ENCODE data around the gene STXBP3.

The STXBP3 gene

DNA sequence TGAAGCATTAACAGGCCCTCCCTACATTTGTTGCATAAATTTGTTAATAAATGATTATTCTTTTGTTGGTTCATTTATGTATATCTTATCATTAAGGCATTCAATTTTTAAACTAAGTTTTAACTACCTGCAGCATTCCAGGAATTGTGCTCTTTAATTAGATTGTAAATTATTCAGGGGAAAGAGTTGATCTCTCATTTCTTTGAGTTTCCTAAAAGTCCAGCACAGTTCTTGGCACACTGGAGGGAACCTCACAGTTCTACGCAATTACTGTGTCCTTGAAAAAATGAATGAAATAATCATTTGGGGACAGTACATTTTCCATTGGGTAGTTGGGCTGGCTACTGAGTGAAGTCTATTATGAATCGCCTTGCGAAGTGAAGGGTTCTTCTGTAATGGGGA lies 493 bp upstream of the STXBP3 start:
- no peak overlapping the region for H3K9ac ChIP-seq (ENCODE audit: low read length)
- no peaks in the 10 kb centered on the region for H3K79me2 ChIP-seq (ENCODE audit: control insufficient read depth, insufficient read depth, low read length)
- no peak overlapping the region for H2AK5ac ChIP-seq (ENCODE audit: low read length)
- H2BK15ac ChIP-seq (replicated peaks; ENCODE audit: low read depth): no peak overlapping the region
- WGBS (ENCODE audit: extremely low coverage, insufficient coverage, low lambda C conversion rate): no CpG with 5 or more reads among the region's 3 CpGs
- peaks cover 2% of the 10 kb centered on the region for H3K79me1 ChIP-seq (ENCODE audit: low read length)
- H3K4me3 ChIP-seq (ENCODE audit: low read length): no peak overlapping the region
- no peak overlapping the region for H4K5ac ChIP-seq (ENCODE audit: low read length)
- no peak overlapping the region for H3K4ac ChIP-seq (ENCODE audit: low read depth, low read length)
- H3K4me1 ChIP-seq (ENCODE audit: control insufficient read depth, low read depth, low read length): no peaks in the 10 kb centered on the region
- H2BK120ac ChIP-seq (ENCODE audit: low read depth, low read length): no peak overlapping the region
- no peak overlapping the region for H4K8ac ChIP-seq (ENCODE audit: low read depth, low read length)
- H3K27ac ChIP-seq (ENCODE audit: low read depth, low read length): no peak overlapping the region
- no peaks in the 10 kb centered on the region for H3K36me3 ChIP-seq (ENCODE audit: control insufficient read depth, insufficient read depth, low read length)
- no peak overlapping the region for H3K23ac ChIP-seq (ENCODE audit: low read length)
- H3K27me3 ChIP-seq (ENCODE audit: insufficient read depth, low read length, poor library complexity): no peaks in the 10 kb centered on the region
- DNase-seq: no peak
- H2BK5ac ChIP-seq (ENCODE audit: low read length): no peak overlapping the region
- H3K56ac ChIP-seq (ENCODE audit: low read length): peak overlapping the region; percentile 74
- no peak overlapping the region for H3K18ac ChIP-seq (ENCODE audit: low read length)
- H3K4me2 ChIP-seq (ENCODE audit: low read length): no peak overlapping the region

DNA sequence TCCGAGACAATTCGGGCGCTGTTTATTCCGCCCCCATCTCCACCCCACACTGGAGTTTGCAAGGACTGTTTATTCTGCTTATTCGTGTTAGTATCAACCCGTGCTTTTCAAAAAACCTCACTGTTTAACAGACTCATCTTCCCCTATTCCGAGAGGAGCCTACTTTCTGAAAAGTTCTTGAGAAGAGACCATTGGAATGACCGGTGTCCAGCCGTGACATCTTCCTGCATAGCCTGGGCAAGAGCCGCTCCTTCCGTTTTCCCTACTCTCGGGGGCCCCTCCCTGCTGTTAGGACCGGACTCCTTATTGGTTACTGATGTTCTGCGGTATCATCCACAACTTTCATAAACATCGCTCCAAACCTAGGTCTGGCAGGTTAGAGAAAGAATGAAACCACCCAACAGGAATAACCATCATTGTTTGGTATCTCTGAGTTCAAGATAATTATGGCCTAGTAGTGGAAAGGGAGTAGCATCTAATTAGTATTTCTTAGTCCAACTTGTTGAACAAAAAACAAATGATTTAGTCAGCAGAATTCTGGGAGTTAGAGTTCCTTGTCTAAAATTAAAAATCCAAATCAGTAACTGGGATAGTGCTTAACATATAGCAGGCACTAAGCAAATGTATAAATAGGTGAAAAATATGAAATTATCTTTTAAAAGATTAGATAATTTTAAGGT lies 837 bp downstream of the STXBP3 start:
- Histone ChIP-seq H3K27me3 (ENCODE audit: insufficient read depth, low read length, poor library complexity) (no peaks in the 10 kb centered on the region), H2BK5ac (ENCODE audit: low read length) (peak overlapping the region; percentile 32), H2BK120ac (ENCODE audit: low read depth, low read length) (no peak overlapping the region), H3K4me1 (ENCODE audit: control insufficient read depth, low read depth, low read length) (no peaks in the 10 kb centered on the region), H3K18ac (ENCODE audit: low read length) (peak overlapping the region; percentile 62), H4K5ac (ENCODE audit: low read length) (no peak overlapping the region), H3K9ac (ENCODE audit: low read length) (peak overlapping the region; percentile 88), H3K4ac (ENCODE audit: low read depth, low read length) (no peak overlapping the region), H2AK5ac (ENCODE audit: low read length) (no peak overlapping the region), H4K8ac (ENCODE audit: low read depth, low read length) (no peak overlapping the region), H2BK15ac (replicated peaks; ENCODE audit: low read depth) (no peak overlapping the region), H3K36me3 (ENCODE audit: control insufficient read depth, insufficient read depth, low read length) (no peaks in the 10 kb centered on the region), H3K27ac (ENCODE audit: low read depth, low read length) (peak overlapping the region; percentile 65), H3K23ac (ENCODE audit: low read length) (peak overlapping the region; percentile 11), H3K4me2 (ENCODE audit: low read length) (peak overlapping the region; percentile 83), H3K56ac (ENCODE audit: low read length) (peak overlapping the region; percentile 95), H3K79me2 (ENCODE audit: control insufficient read depth, insufficient read depth, low read length) (no peaks in the 10 kb centered on the region), H3K79me1 (ENCODE audit: low read length) (peaks cover 2% of the 10 kb centered on the region), H3K4me3 (ENCODE audit: low read length) (peak overlapping the region; percentile 88)
- WGBS (ENCODE audit: extremely low coverage, insufficient coverage, low lambda C conversion rate): no CpG with 5 or more reads among the region's 15 CpGs
- DNase-seq: peak; percentile 84

DNA sequence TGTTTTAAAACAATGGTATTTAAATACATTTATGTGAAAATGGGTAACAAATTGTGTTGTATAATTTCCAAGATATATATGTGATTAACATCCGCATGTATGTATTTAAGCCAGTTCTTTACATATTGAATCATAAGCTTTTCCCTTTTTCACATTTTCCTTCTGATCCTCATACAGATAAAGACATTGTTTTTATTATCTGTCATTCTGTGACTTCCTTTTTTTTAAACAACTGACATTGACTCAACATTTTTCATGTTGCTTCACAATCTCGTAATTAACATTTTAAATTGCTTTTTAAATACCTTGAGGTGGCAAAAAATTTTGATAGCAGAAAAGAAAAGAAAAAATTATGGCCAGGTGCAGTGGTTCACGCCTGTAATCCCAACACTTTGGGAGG lies 1.4 kb downstream of the STXBP3 start:
- H3K56ac ChIP-seq (ENCODE audit: low read length): no peak overlapping the region
- H3K4me3 ChIP-seq (ENCODE audit: low read length): no peak overlapping the region
- H3K27me3 ChIP-seq (ENCODE audit: insufficient read depth, low read length, poor library complexity): no peaks in the 10 kb centered on the region
- H3K4me1 ChIP-seq (ENCODE audit: control insufficient read depth, low read depth, low read length): no peaks in the 10 kb centered on the region
- peaks cover 2% of the 10 kb centered on the region for H3K79me1 ChIP-seq (ENCODE audit: low read length)
- H3K23ac ChIP-seq (ENCODE audit: low read length): no peak overlapping the region
- no peak overlapping the region for H4K8ac ChIP-seq (ENCODE audit: low read depth, low read length)
- no peak overlapping the region for H3K27ac ChIP-seq (ENCODE audit: low read depth, low read length)
- H3K18ac ChIP-seq (ENCODE audit: low read length): no peak overlapping the region
- no peak overlapping the region for H4K5ac ChIP-seq (ENCODE audit: low read length)
- H3K4me2 ChIP-seq (ENCODE audit: low read length): no peak overlapping the region
- H2AK5ac ChIP-seq (ENCODE audit: low read length): no peak overlapping the region
- no CpG with 5 or more reads among the region's 3 CpGs for WGBS (ENCODE audit: extremely low coverage, insufficient coverage, low lambda C conversion rate)
- H2BK120ac ChIP-seq (ENCODE audit: low read depth, low read length): no peak overlapping the region
- H2BK15ac ChIP-seq (replicated peaks; ENCODE audit: low read depth): no peak overlapping the region
- H3K9ac ChIP-seq (ENCODE audit: low read length): no peak overlapping the region
- H3K79me2 ChIP-seq (ENCODE audit: control insufficient read depth, insufficient read depth, low read length): no peaks in the 10 kb centered on the region
- no peak overlapping the region for H3K4ac ChIP-seq (ENCODE audit: low read depth, low read length)
- DNase-seq: no peak
- no peaks in the 10 kb centered on the region for H3K36me3 ChIP-seq (ENCODE audit: control insufficient read depth, insufficient read depth, low read length)
- no peak overlapping the region for H2BK5ac ChIP-seq (ENCODE audit: low read length)

DNA sequence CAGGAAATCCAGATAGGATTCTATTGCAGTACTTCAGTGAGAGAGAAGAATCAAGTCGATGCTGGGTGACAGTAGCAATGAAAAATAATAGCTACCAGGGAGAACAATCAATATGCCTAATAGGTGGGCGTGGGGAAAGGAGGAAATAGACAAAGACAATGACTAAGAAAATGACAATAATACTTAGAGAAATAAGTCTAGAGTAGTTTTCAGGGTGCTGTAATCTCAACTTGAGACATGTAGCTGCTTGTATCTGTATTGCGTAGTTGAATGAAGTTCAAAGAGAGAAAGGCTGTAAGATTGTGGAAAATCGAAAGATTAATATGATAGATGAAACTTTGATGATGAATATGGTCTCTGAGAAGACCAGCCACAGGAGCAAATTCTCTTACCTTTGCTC lies 2.6 kb downstream of the STXBP3 start:
- Histone ChIP-seq H3K27me3 (ENCODE audit: insufficient read depth, low read length, poor library complexity) (no peaks in the 10 kb centered on the region), H3K18ac (ENCODE audit: low read length) (no peak overlapping the region), H3K27ac (ENCODE audit: low read depth, low read length) (no peak overlapping the region), H3K9ac (ENCODE audit: low read length) (no peak overlapping the region), H2BK5ac (ENCODE audit: low read length) (no peak overlapping the region), H3K36me3 (ENCODE audit: control insufficient read depth, insufficient read depth, low read length) (no peaks in the 10 kb centered on the region), H3K4ac (ENCODE audit: low read depth, low read length) (no peak overlapping the region), H3K23ac (ENCODE audit: low read length) (no peak overlapping the region), H3K4me1 (ENCODE audit: control insufficient read depth, low read depth, low read length) (no peaks in the 10 kb centered on the region), H2BK15ac (replicated peaks; ENCODE audit: low read depth) (no peak overlapping the region), H3K56ac (ENCODE audit: low read length) (no peak overlapping the region), H2BK120ac (ENCODE audit: low read depth, low read length) (no peak overlapping the region), H4K5ac (ENCODE audit: low read length) (no peak overlapping the region), H2AK5ac (ENCODE audit: low read length) (no peak overlapping the region), H3K79me2 (ENCODE audit: control insufficient read depth, insufficient read depth, low read length) (no peaks in the 10 kb centered on the region), H3K79me1 (ENCODE audit: low read length) (peaks cover 2% of the 10 kb centered on the region), H3K4me3 (ENCODE audit: low read length) (no peak overlapping the region), H3K4me2 (ENCODE audit: low read length) (no peak overlapping the region), H4K8ac (ENCODE audit: low read depth, low read length) (no peak overlapping the region)
- no peak for DNase-seq
- 100% methylated on average over 2 of the region's 4 CpGs for WGBS (ENCODE audit: extremely low coverage, insufficient coverage, low lambda C conversion rate)

DNA sequence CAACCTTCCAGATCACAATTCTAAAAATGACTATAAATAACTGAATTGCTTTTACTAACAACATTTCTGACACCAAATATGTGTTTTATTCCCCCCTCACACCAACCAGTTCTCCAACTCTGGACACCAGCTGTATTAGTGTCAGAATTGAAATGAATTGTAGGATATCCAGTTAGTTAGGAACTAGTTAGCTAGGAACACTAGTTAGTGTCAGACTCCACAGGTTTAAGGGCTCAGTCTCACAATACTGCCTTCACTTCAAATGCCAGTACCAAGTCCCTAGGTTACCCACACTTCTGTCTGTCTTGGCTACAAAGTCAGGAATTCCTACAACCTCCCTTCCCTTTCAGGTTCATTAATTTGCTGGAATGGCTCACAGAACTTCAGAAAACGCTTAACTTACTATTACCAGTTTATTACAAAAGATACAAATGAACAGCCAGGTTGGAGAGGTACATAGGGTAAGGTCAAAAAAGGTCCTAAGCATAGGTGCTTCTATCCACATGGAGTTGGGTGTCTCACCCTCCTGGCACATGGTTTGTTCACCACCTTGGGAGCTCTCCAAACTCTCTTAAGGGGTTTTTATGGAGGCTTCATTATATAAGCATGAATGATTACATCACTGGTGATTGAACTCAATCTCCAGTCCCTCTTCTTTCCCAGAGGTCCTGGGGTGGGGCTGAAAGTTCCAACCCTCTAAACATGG lies 4.2 kb downstream of the STXBP3 start:
- Histone ChIP-seq H3K27ac (ENCODE audit: low read depth, low read length) (no peak overlapping the region), H2BK120ac (ENCODE audit: low read depth, low read length) (no peak overlapping the region), H3K56ac (ENCODE audit: low read length) (no peak overlapping the region), H4K8ac (ENCODE audit: low read depth, low read length) (no peak overlapping the region), H3K36me3 (ENCODE audit: control insufficient read depth, insufficient read depth, low read length) (no peaks in the 10 kb centered on the region), H3K23ac (ENCODE audit: low read length) (no peak overlapping the region), H3K4me3 (ENCODE audit: low read length) (no peak overlapping the region), H3K27me3 (ENCODE audit: insufficient read depth, low read length, poor library complexity) (no peaks in the 10 kb centered on the region), H2AK5ac (ENCODE audit: low read length) (no peak overlapping the region), H3K79me1 (ENCODE audit: low read length) (peaks cover 2% of the 10 kb centered on the region), H3K18ac (ENCODE audit: low read length) (no peak overlapping the region), H4K5ac (ENCODE audit: low read length) (no peak overlapping the region), H3K4me2 (ENCODE audit: low read length) (no peak overlapping the region), H3K9ac (ENCODE audit: low read length) (no peak overlapping the region), H2BK15ac (replicated peaks; ENCODE audit: low read depth) (no peak overlapping the region), H3K79me2 (ENCODE audit: control insufficient read depth, insufficient read depth, low read length) (no peaks in the 10 kb centered on the region), H2BK5ac (ENCODE audit: low read length) (no peak overlapping the region), H3K4ac (ENCODE audit: low read depth, low read length) (no peak overlapping the region), H3K4me1 (ENCODE audit: control insufficient read depth, low read depth, low read length) (no peaks in the 10 kb centered on the region)
- no peak for DNase-seq
- no CpG with 5 or more reads among the region's 1 CpG for WGBS (ENCODE audit: extremely low coverage, insufficient coverage, low lambda C conversion rate)
